Measurements from ENCODE around the gene HDAC7. TPM values are rescaled to one million over a fixed set of nuclear protein-coding genes. Genes with fewer than 3 reads are reported as not detected.

Gene HDAC7
- total and polyA plus RNA-seq, 7 donors, result 11.0 to 27.8 (median 22.2) TPM

DNA sequence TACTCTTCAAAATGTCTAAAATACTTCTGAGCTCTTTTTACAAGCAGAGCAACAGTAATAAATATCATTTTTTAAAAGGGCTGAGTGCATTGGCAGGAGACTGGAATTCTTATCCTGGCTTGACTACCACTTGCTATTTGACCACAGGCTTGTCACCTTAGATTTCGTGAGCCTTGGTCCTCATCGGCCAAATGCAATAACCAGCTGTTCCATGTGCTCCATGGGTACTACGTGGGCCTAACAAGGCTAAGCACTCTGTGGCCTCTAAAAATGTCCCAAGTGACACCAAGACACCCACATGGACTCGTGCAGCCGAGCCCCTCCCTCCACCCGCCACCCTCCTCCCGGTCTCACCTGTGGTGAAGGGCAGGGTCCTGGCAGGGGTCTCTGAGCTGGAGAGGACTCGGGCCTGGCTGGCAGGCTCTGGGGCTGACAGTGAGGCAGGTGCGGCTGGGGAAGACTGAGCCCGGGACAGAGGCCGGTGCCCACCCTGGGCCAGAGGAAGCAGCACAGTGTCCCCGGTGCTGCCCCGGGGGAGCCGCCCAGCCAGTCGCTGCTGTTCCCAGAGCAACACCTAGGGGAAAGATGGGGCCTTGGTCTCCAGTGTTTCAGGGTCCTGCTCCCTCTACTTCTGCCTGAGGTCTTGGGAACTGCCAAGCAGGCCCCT is 26.6 kb downstream of the HDAC7 start:
- no peak for DNase-seq
- Histone ChIP-seq H3K9me3 (no peaks in the 10 kb centered on the region), H3K36me3 (ENCODE audit: insufficient read depth in 1 of 2, low read depth in 1 of 2) (peaks cover 6 to 88% of the 10 kb centered on the region in 2 donors)

DNA sequence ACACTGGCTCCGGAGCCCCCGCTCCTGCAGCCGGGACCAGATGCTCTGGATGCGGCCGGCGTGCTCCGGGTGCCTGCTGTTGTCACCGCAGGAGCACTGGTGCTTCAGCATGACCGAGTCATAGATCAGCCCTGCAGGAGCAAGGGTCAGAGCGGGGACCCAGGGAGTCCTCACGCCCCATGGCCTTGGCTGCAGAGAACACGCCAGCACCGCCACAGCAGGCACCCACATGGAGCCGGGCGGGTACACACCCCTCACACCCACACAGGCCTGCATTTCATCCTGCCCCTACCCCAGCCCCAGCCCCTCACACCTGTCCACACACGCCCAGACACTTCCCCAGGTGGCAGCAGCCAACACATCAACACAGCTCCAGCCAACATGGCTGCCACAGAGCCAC is 27.8 kb downstream of the HDAC7 start:
- ATAC-seq (no peak), DNase-seq (peak in 1 of 2 donors; percentile 51)
- WGBS, 3 donors, result 91 to 96% (median 94%) methylated on average over 14 to 16 of the region's 16 CpGs
- H3K36me3 ChIP-seq (ENCODE audit: insufficient read depth in 1 of 2, low read depth in 1 of 2), result peaks cover 6 to 91% of the 10 kb centered on the region in 2 donors
- no peak overlapping the region for H3K4me3 ChIP-seq
- H3K27ac ChIP-seq, result no peak overlapping the region
- H3K27me3 ChIP-seq (ENCODE audit: insufficient read depth in 3 of 3, low read length in 2 of 3), result no peaks in the 10 kb centered on the region
- TF ChIP-seq, protein P1, sequence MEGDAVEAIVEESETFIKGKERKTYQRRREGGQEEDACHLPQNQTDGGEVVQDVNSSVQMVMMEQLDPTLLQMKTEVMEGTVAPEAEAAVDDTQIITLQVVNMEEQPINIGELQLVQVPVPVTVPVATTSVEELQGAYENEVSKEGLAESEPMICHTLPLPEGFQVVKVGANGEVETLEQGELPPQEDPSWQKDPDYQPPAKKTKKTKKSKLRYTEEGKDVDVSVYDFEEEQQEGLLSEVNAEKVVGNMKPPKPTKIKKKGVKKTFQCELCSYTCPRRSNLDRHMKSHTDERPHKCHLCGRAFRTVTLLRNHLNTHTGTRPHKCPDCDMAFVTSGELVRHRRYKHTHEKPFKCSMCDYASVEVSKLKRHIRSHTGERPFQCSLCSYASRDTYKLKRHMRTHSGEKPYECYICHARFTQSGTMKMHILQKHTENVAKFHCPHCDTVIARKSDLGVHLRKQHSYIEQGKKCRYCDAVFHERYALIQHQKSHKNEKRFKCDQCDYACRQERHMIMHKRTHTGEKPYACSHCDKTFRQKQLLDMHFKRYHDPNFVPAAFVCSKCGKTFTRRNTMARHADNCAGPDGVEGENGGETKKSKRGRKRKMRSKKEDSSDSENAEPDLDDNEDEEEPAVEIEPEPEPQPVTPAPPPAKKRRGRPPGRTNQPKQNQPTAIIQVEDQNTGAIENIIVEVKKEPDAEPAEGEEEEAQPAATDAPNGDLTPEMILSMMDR (IDR thresholded peaks at IDR 0.05), result no peak
- intact Hi-C loops (cut with DNase I), result no loop called here
- H3K4me1 ChIP-seq, result peaks cover 12% of the 10 kb centered on the region
- H3K9me3 ChIP-seq, result no peaks in the 10 kb centered on the region

More for the DNA sequence above, 26.6 kb downstream of the HDAC7 start:
- Histone ChIP-seq H3K27me3 (ENCODE audit: insufficient read depth in 3 of 3, low read length in 2 of 3) (no peaks in the 10 kb centered on the region), H3K27ac (peak overlapping the region; percentile 54), H3K4me3 (no peak overlapping the region), H3K4me1 (peaks cover 12% of the 10 kb centered on the region)
- intact Hi-C loops (cut with DNase I), result no loop called here
- ATAC-seq, result peak; percentile 53 to 79 (median 74)
- TF ChIP-seq, protein P1 (IDR thresholded peaks at IDR 0.05), result no peak
- 39 to 61% (median 45%) methylated on average over 15 of the region's 15 CpGs for WGBS, 3 donors

GRCh38 chr12:47791351-47791746 is 28.4 kb downstream of the HDAC7 start:
- Histone ChIP-seq H3K27me3 (ENCODE audit: insufficient read depth in 3 of 3, low read length in 2 of 3) (no peaks in the 10 kb centered on the region), H3K4me1 (peaks cover 12% of the 10 kb centered on the region), H3K36me3 (ENCODE audit: insufficient read depth in 1 of 2, low read depth in 1 of 2) (peaks cover 7 to 91% of the 10 kb centered on the region in 2 donors), H3K4me3 (no peak overlapping the region), H3K9me3 (no peaks in the 10 kb centered on the region), H3K27ac (no peak overlapping the region)
- ATAC-seq (no peak), DNase-seq (peak in 1 of 2 donors; percentile 43)
- TF ChIP-seq, protein P1 (IDR thresholded peaks at IDR 0.05), result no peak
- intact Hi-C loops (cut with DNase I), result no loop called here
- WGBS, 3 donors, result 90 to 94% (median 92%) methylated on average over 6 to 14 of the region's 14 CpGs

DNA sequence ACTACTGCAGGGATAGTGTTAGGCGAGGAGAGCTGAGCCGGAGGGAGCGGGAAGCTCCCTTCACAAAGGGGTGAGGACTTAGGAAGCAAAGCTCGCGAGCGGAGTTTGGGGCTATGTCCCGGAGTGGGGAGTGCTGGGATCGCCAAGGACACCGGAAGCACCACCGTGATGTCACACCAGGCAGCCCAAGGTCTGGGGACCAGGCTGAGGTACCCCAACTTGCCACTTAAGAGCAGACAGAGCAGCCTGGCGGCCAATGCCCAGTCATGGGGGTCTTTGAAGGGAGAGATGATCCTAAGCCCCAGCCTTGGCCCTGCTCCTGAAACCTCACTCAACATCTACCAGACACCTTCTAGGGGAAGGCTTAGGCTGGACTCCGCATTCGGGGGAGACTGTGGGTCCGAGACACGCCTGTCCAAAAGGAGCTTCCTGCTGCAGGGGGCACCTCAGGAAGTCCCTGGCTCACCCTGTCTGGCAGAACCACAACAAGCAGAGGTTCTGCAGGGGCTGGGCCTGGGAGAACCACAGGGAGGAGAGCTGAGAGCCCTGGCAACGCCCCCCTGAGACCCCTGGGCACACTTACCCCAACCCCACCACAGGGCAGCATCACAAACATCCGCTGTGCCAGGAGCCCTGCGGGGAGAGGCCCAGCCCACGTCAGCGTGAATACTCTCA is 28.9 kb downstream of the HDAC7 start:
- Histone ChIP-seq H3K27me3 (ENCODE audit: insufficient read depth in 3 of 3, low read length in 2 of 3) (no peaks in the 10 kb centered on the region), H3K4me1 (peaks cover 12% of the 10 kb centered on the region), H3K4me3 (no peak overlapping the region), H3K36me3 (ENCODE audit: insufficient read depth in 1 of 2, low read depth in 1 of 2) (peaks cover 11 to 91% of the 10 kb centered on the region in 2 donors), H3K9me3 (no peaks in the 10 kb centered on the region), H3K27ac (no peak overlapping the region)
- intact Hi-C loops (cut with DNase I), result no loop called here
- peak in 1 of 2 donors; percentile 57 for DNase-seq
- no peak for ATAC-seq
- WGBS, 3 donors, result 94 to 95% (median 95%) methylated on average over 20 of the region's 20 CpGs
- TF ChIP-seq, protein P1 (IDR thresholded peaks at IDR 0.05), result no peak
